ENCODE measurements around the gene USP47. TPM values are rescaled to one million over a fixed set of nuclear protein-coding genes. Genes with fewer than 3 reads are reported as not detected.

USP47 gene
- total and polyA plus RNA-seq, 2 donors (not counting 1 experiment from before 2014, with no cell fraction given), result 12.8 to 52.9 TPM

DNA sequence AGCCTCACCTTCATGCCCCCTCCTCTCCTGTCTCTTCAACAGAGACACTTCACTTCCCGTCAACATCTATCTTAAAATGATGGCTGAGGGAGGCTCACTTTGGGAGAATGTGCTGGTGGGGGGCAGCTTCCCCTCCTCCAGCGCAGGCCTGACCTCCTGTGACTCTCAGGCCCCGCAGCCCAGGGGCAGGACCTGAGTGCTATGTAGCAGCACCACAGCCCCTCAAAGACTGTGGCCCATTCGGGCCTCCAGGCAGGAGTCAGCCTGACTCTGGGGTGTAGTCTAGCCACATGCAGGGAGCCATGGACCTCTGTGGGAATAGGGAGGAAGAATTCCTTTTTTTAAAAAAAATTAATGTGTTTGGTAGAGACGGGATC is 123.0 kb downstream of the USP47 start:
- WGBS (ENCODE audit: insufficient coverage), result 100% methylated on average over 3 of the region's 5 CpGs
- H3K27ac Mint-ChIP-seq, result no peak overlapping the region
- Histone ChIP-seq H3K36me3 (replicated peaks in 1 of 2; ENCODE audit: control extremely low read depth in 1 of 2, control insufficient read depth in 1 of 2, extremely low read depth in 1 of 2, insufficient read depth in 2 of 2, low read length in 1 of 2) (no peaks in the 10 kb centered on the region), H3K4me2 (replicated peaks; ENCODE audit: low read depth, low read length, poor library complexity, severe bottlenecking) (no peak overlapping the region), H2AFZ (ENCODE audit: insufficient read depth, low read depth, low read length, poor library complexity, severe bottlenecking) (no peak overlapping the region), H3K4me1 (ENCODE audit: control insufficient read depth in 2 of 2, insufficient read depth in 2 of 2, low read length in 2 of 2) (no peaks in the 10 kb centered on the region), H3K27me3 (replicated peaks in 1 of 4; ENCODE audit: control extremely low read depth in 1 of 4, control insufficient read depth in 3 of 4, insufficient read depth in 4 of 4, low read length in 3 of 4) (peaks cover 0 to 9% (median 0%) of the 10 kb centered on the region in 4 experiments), H3K4me3 (ENCODE audit: control extremely low read depth in 1 of 5, extremely low read depth in 1 of 5, insufficient read depth in 1 of 5, low read depth in 2 of 5, low read length in 4 of 5) (no peak overlapping the region), H3K27ac (ENCODE audit: low read length in 2 of 2) (no peak overlapping the region), H3K9me3 (ENCODE audit: control extremely low read depth in 1 of 3, control insufficient read depth in 2 of 3, insufficient read depth in 1 of 3, low read length in 2 of 3) (peaks cover 0 to 4% (median 0%) of the 10 kb centered on the region in 3 donors), H4K20me1 (ENCODE audit: control insufficient read depth, insufficient read depth, low read length, poor library complexity, severe bottlenecking) (no peaks in the 10 kb centered on the region), H3K79me2 (ENCODE audit: control insufficient read depth, insufficient read depth, low read length) (no peaks in the 10 kb centered on the region), H3K9ac (ENCODE audit: low read length) (no peak overlapping the region)
- TF ChIP-seq, protein P1, sequence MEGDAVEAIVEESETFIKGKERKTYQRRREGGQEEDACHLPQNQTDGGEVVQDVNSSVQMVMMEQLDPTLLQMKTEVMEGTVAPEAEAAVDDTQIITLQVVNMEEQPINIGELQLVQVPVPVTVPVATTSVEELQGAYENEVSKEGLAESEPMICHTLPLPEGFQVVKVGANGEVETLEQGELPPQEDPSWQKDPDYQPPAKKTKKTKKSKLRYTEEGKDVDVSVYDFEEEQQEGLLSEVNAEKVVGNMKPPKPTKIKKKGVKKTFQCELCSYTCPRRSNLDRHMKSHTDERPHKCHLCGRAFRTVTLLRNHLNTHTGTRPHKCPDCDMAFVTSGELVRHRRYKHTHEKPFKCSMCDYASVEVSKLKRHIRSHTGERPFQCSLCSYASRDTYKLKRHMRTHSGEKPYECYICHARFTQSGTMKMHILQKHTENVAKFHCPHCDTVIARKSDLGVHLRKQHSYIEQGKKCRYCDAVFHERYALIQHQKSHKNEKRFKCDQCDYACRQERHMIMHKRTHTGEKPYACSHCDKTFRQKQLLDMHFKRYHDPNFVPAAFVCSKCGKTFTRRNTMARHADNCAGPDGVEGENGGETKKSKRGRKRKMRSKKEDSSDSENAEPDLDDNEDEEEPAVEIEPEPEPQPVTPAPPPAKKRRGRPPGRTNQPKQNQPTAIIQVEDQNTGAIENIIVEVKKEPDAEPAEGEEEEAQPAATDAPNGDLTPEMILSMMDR (IDR thresholded peaks at IDR 0.05), result no peak
- TF ChIP-seq EZH2 (IDR thresholded peaks at IDR 0.05; ENCODE audit: borderline replicate concordance, insufficient read depth, low read depth, low read length, poor library complexity, severe bottlenecking), result no peak
- peaks cover 10% of the 10 kb centered on the region for H3K27me3 Mint-ChIP-seq
- intact Hi-C loops (cut with micrococcal nuclease), result no loop called here
- no peaks in the 10 kb centered on the region for H3K9me3 Mint-ChIP-seq (ENCODE audit: insufficient read depth)
- ChIA-PET POLR2A (no interaction called here), CTCF (interaction anchor here (1.1 kb wide), 1 partner anchor 80 kb away, joined by 4 read pairs; no protein-coding TSS in a partner anchor)
- DNase-seq (no peak), ATAC-seq (ENCODE audit: low read depth) (no peak)
- H3K4me3 Mint-ChIP-seq, result no peak overlapping the region
- peaks cover 10% of the 10 kb centered on the region for H3K4me1 Mint-ChIP-seq

DNA sequence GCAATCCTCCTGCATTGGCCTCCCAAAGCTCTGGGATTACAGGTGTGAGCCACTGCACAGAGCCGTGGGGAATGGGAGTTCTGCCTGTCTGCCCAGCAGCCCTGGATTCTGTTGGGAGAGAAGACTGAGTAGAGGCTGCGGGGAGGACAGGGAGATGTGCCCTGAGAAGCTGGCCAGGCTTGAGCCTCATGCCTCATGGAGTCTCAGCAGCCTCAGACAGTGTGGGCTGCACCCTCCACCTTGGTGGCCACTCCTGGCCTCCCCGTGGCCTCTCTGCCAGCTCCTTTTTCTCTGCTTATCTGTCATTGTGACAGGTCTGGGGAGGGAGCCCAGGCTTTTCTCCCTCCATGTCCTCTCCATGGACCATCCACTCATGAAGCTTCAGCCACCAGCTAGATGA is 123.4 kb downstream of the USP47 start:
- ChIA-PET POLR2A (no interaction called here), CTCF (interaction anchor here (1.1 to 1.3 kb wide), 2 partner anchors 80 to 167 kb away, joined by 3 to 4 read pairs; no protein-coding TSS in a partner anchor)
- H3K27me3 ChIP-seq (replicated peaks in 1 of 4; ENCODE audit: control extremely low read depth in 1 of 4, control insufficient read depth in 3 of 4, insufficient read depth in 4 of 4, low read length in 3 of 4), result peaks cover 0 to 9% (median 0%) of the 10 kb centered on the region in 4 experiments
- ATAC-seq (ENCODE audit: low read depth) (no peak), DNase-seq (no peak)
- H3K4me1 Mint-ChIP-seq, result peaks cover 8% of the 10 kb centered on the region
- no peaks in the 10 kb centered on the region for H3K9me3 Mint-ChIP-seq (ENCODE audit: insufficient read depth)
- H3K27ac ChIP-seq (ENCODE audit: low read length in 2 of 2), result no peak overlapping the region
- H3K36me3 ChIP-seq (replicated peaks in 1 of 2; ENCODE audit: control extremely low read depth in 1 of 2, control insufficient read depth in 1 of 2, extremely low read depth in 1 of 2, insufficient read depth in 2 of 2, low read length in 1 of 2), result no peaks in the 10 kb centered on the region
- H3K4me1 ChIP-seq (ENCODE audit: control insufficient read depth in 2 of 2, insufficient read depth in 2 of 2, low read length in 2 of 2), result no peaks in the 10 kb centered on the region
- no peak overlapping the region for H3K9ac ChIP-seq (ENCODE audit: low read length)
- no peak overlapping the region for H3K27ac Mint-ChIP-seq
- H3K4me3 Mint-ChIP-seq, result no peak overlapping the region
- no peaks in the 10 kb centered on the region for H4K20me1 ChIP-seq (ENCODE audit: control insufficient read depth, insufficient read depth, low read length, poor library complexity, severe bottlenecking)
- H3K27me3 Mint-ChIP-seq, result peaks cover 10% of the 10 kb centered on the region
- no peak overlapping the region for H3K4me3 ChIP-seq (ENCODE audit: control extremely low read depth in 1 of 5, extremely low read depth in 1 of 5, insufficient read depth in 1 of 5, low read depth in 2 of 5, low read length in 4 of 5)
- no peak overlapping the region for H3K4me2 ChIP-seq (replicated peaks; ENCODE audit: low read depth, low read length, poor library complexity, severe bottlenecking)
- TF ChIP-seq, protein P1 (IDR thresholded peaks at IDR 0.05), result no peak
- TF ChIP-seq EZH2 (IDR thresholded peaks at IDR 0.05; ENCODE audit: borderline replicate concordance, insufficient read depth, low read depth, low read length, poor library complexity, severe bottlenecking), result no peak
- intact Hi-C loops (cut with micrococcal nuclease), result no loop called here
- peaks cover 0 to 4% (median 0%) of the 10 kb centered on the region in 3 donors for H3K9me3 ChIP-seq (ENCODE audit: control extremely low read depth in 1 of 3, control insufficient read depth in 2 of 3, insufficient read depth in 1 of 3, low read length in 2 of 3)
- WGBS (ENCODE audit: insufficient coverage), result 87% methylated on average over 3 of the region's 3 CpGs
- no peak overlapping the region for H2AFZ ChIP-seq (ENCODE audit: insufficient read depth, low read depth, low read length, poor library complexity, severe bottlenecking)
- H3K79me2 ChIP-seq (ENCODE audit: control insufficient read depth, insufficient read depth, low read length), result no peaks in the 10 kb centered on the region
